NCI-H748 treated with DMSO at 0.1 percent for 48 hours (cell line): Measurements from ENCODE around the gene BPIFB2.

Experiments used
- DNase-seq: peaks from one replicate; lab custom pipeline; 2025; lab: John Stamatoyannopoulos, UW

The BPIFB2 gene

DNA sequence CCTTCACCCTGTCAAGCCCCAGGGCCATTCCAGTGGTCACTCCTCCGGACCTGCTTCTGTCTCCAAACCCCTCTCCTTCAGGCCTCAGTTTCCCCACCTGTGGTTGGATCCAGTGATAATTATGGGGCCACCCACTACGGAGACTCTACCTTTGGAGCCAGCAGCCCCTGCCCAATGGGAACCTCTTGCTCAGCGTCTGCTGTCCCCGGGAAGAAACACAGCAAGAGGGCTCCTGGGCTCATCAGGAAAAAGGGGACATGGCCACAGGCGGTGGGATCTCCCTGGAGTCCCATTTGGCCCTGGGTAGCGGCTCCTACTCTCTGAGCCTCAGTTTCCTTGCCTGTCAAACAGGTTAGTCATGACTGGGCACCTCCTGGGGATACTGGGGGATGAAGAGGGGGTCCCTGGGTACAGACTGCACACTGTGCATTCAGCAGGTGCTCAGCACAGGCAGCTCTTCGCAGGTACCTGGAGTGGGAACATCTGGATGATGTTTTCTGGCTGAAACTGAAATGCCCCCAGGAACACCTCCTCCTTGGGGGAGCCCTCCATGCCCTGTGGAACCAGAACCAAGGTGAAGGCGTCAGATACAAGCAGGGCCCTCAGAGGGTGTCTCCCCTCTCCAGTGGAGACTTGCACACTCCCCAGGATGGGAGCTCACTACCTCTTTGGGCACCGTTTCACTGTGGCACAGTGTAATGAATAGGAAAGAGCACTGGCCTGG lies 22.7 kb upstream of the BPIFB2 start:
- DNase-seq = no peak

DNA sequence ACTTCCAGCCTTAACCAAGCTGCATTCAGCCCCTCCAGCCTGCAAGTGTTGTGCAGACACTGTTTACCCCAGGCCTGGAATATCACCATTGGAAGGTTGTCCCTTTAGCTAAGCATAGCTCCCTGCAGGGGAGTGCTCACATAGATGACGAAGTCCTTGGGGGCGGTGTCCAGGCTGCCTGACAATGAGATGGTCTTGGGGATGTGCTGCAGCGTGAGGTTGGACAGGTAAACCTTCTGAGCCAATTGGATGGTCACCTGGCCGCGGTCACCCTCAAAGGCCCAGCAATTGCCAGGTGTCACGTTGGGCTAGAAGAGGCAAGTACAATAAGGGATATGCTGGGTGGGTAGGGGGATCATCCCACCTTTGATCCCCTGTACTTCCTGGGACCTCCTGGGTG lies 21.9 kb upstream of the BPIFB2 start:
- DNase-seq = no peak

DNA sequence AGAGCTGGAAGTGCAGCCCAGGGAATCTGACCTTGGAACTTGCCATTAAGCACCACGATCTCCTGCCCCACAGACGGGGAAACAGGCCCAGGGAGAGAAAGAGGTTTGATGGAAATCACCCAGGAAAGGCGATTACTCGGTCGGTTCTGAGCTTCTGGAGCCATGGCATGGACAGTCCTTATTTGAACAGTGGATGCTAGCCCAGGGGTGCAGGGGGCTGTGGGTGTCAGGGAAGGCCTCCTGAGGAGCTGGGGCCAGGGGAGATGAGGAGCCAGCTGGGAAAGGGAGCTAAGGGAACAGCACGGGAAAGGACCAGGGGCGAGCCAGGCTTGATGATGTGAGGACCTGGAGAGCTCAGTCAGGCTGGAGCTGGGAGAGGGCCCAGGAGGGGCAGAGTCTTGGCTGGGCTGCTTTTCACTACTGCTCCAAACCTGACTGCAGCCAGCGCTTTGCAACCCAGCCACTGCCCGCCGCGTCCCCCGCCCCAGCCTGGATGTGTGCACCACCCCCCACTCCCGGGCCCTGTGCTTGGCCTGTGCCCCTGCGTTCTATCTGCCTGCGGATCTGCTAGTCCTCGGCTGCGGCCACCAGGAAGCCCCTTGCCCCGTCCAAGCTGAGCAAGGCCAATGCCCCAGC lies 21.1 kb upstream of the BPIFB2 start:
- no peak for DNase-seq

DNA sequence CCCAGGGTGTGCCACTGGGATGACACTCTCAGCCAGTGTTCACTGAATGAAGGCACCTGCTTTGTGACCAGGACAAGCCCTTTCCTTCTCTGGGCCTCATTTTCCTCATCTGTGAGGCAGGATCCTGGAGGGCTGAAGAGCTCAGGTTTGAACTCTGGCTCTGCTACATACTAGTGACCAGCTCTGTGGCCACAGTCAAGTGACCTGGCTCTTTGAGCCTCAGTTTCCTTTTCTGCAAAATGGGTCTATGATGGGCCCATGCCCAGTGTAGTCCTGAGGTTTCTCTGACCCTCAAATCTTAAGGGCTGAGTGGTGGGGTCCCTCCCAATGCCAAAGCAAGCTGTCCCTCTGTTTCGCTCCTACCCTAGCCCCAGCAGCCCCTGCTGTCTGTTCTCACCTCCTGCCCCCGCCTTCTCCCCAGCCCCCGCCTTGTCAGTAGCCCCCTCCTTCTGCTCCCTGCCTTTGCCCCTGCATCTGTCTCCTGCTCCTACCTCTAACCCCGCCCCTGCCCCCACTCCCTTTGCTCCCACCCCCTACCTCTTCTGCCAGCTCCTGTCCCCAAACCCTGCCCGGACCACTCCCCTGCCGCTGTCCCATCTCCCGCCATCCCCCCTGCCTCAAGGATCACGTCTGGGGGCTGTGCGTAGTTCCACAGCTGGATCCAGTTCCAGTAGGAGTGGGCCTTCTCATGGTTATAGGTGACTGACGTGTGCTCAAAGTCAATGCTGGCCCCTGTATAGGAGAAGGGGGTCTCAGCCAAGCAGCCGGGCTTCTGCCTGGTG lies 20.3 kb upstream of the BPIFB2 start:
- no peak for DNase-seq

DNA sequence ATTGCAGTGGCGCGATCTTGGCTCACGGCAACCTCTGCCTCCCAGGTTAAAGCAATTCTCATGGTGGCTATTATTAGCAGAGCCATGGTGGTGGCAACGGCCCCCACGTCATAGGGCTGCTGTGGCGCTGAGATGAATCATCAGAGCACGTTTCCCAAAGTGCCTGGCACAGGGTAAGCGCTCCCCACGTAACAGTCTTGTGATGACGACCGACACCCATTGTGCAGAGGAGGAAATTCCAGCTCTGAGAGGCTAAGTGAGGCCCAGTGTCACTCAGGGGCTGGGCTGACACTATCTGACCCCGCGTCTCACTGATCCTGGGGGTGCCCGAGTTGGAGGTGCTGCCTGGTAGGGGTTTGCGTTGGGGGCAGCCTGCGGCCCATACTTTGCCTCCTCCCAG lies 19.5 kb upstream of the BPIFB2 start:
- DNase-seq = no peak

DNA sequence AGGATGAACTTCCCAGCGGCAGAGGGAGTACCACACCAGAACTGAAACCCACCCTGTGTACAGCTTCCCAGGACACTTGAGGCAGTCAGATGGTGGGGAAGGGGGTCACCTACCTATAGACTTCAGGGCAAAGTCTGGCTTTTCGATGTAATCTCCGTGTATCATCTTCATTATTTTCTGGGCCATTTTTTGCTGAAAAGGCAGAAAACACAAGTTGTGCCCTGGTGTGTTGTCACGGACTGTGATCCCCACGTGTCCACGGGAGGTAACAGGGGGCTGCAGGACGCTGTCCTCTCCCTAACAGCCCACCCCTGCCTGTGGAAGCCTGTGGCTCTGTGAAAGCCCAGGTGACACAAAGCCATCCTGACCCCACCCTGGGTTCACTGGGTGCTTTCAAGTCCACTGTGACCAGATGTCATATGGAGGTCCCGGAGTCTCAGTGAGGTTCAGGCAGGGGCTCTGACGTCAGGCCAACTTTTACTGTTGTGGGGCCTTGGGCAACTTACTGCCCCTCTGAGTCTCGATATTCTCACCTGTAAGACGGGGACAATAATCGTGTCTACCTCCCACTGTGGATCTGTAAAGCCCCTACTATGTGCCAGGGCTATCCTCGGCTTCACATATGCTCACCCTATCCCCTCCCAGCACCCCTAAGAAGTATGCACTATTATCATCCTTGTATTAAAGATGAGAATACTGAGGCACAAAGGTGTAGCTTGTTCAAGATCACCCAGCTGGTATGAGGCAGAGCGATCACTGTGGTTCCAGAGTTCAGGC lies 17.8 kb upstream of the BPIFB2 start:
- DNase-seq = no peak

DNA sequence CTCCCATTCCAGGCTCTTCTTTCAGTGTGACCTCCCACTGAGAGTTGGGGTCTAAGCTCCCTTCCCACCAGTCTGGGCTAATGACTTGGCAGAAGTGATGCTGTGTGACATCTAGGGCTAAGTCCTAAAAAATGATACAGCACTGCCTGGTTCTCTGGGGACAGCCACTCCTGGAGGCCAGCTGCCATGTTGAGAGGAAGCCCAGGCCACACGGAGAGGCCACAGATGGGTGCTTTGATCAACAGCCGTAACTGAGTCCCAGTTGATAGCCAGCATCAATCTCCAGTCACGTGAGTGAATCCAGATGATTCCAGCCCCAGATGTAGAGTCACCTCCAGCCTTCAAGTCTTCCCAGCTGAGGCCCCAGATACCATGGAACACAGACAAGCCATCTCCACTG lies 17.1 kb upstream of the BPIFB2 start:
- no peak for DNase-seq

DNA sequence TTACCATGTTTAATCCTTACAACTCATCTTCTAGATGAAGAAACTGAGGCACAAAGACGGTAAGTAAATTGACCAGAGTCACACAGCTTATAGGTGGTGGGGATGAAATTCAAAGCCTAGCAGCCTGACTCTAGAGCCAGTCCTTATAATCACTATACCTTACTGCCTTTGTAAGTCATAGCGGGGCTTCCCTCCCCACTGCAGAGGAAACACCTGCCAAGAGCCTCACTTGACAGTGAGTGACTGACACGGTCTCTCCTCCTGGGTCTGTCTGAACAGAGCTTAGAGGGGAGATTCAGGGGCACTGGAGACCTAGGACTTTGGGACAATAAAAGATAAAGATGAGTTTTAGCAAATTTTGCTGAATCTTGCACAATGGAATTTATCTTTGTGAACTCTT lies 16.1 kb upstream of the BPIFB2 start:
- no peak for DNase-seq

DNA sequence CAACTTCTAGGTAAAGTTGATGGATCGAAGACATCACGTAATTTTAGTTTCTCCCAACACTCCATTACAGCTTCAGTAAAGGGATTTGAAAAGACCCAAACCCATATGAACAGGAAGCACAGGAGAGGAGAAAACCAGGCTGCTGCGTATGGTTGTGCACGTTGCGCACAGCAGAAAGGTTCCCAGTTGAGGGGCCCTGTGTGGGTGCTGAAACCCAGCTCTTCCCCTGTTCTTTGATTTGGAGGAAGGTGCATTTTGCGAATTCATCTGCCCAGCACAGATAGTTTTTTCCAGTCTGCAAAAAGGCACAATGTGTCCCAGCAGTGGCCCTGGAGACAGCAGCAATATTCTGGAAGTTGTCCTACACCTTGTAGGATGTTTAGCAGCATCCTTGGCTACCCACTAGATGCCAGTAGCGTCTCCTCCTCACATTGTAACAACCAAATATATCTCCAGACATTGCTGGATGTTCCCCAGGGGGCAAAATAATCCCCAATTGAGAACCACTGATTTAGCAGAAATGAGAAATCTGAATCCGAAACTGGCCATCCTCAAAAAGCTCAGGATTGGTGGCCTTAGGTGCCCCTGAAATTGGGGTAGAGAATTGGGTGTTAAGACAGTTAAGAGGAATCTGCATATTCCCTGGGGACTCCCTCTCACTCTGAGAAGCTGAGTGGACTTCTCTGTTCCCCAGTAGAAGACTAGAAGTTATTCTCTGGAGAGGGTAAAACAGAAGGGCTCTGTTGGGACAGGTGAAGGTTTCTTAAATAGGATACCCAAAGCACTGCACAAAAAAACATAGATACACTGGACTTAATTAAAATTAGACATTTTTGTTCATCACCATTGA lies 15.5 kb upstream of the BPIFB2 start:
- no peak for DNase-seq

DNA sequence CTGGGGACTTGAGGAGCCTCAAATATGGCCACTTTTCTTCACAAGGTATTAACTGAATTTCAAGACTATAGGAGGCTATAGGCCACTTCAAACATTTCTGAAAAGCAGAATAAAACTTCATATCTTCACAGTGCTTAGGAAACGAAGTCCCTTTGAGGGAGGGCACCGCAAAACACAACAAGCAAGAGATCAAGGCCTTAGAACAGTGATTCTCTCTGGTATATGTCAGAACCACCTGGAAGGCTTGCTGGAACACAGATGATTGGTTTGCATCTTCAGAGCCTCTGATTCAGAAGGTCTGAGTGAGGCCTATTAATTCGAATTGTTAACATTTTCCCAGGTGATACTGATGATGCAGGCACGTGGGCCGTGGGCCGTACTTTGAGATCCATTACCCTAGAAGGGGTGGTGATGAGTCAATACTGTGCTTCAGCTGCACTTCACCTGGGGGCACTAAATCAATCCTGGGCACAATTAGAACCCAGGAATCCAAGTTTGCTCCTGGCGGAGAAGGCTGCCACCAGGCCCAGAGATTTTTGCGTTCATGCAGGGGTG lies 13.9 kb upstream of the BPIFB2 start:
- no peak for DNase-seq

DNA sequence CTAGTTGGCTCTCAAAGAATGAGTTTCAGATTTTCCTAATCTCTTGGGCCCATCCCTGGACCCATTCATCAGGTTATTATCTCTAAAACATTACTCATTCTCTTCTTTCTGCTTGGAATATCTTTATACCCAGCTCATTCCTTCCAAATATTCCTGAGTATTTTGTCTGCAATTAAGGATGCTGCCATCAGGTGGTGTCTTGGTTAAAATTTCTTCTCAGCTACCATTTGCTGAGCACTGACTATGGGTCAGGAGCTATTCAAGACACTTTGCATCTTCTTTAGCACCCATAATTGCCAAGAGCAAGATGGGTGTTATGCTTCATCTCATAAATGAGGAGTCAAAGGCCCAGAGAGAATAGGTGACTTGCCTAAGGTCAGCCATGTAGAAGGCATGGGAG lies 11.7 kb upstream of the BPIFB2 start:
- no peak for DNase-seq

DNA sequence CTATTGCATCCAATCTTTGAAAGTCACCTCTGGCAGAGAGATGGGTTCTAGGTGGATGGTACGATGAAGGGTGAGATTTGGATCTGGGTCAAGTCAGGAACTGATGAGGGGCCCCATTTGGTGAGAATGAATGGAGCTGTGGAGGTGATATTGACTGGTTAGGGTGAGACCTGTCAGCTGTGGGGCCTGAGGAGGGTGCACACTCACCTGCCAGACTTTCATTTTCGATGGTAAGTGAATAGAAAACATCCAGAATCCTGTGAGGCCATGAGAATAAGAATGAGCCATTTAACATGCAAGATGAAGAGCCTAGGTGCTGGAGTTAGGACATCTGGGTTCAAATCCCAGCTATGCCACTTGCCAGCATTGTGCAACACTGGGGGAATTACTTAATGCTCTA lies 10.1 kb upstream of the BPIFB2 start:
- no peak for DNase-seq

DNA sequence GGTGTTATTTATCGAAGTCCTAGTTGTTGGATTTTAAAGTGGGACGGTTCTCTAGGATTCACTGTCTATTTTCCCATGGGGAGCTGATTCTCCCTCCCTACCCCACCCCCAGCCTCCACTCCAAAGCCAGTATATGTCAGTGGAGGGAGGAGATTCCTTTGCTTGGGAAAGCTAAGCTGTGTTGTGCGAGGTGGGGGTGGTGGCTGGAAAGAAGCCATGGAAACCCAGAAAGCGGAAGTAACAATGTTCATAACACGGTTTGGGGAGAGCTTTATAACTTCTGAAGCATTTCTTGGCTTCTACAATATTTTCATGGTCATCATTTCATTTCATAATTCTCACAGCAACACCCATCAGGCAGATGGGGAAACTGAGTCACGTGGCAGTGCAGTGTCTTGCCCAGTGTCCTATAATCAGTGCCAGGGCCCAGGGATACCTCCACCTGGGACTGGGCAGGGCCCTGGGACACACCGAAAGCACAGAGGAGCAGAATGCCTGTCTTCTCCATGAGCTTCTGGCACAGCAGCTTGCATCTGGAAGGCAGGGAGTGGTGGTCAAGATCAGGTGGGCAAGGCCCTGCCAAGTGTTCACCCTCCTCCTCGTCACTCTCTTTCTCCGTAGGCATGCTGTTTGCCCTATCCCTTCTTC lies 7.8 kb upstream of the BPIFB2 start:
- DNase-seq = no peak

DNA sequence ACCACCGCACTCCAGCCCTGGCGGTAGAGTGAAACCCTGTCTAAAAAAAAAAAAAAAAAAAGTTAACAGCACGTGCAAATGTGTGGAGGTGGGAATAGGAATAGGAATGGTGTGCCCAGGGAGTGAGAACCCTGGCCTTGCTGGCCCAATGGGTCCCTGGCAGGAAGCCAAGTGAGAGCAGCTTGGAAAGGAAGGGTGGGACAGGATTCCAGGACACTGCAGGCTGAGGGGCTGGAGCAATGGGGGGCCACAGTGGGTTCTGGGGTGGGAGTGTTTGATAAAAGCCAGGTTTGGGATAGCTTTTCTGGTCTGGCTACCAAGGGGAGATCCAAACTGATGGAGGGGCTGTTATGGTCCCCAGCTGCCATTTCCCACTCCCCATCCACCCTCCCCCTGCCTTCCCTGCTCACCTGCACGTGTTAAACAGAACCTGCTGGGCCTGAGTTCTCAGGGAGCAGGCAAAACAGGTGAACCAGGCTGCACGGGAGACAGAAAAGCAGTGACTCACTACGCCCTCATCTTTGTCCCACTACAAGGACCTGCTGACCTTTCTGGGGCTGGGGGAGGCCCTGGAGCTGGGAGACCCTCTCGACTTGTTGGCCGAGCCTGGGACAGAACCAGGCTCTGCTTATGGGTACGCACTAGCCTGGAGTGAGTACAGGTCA lies 6.6 kb upstream of the BPIFB2 start:
- DNase-seq = no peak

DNA sequence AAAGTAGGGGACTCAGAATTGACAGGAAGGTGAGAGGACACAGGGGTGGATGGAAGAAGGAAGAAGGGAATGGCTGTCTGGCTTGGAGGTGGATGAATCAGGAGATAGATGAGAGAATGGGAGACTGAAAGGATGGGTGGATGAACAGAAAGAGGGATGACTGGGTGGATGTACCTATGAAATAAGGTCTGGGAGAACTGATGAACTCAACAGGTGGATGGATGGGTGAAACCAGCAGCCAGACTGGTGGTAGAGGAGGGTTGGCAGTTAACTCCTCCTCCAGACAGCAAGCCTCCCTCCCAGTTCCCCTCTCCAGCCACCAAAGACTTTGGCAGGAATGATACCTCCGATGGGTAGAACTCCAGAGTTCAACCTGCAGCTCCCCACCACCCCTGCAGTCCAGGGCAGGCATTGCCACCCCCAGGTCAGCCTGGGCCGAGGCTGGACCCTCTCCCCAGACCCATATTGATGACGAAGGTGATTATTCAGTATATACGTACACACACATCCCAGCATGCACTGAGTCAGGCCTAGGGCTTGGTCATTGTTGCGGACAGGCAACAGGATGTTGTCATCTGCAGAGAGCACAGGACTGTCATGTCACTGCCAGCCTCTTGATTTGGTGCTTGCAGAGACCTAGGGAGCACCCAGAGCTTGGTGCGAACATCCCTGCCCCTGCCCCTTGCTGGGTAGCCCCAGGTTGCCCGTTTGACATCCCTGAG lies 5.3 kb upstream of the BPIFB2 start:
- no peak for DNase-seq

DNA sequence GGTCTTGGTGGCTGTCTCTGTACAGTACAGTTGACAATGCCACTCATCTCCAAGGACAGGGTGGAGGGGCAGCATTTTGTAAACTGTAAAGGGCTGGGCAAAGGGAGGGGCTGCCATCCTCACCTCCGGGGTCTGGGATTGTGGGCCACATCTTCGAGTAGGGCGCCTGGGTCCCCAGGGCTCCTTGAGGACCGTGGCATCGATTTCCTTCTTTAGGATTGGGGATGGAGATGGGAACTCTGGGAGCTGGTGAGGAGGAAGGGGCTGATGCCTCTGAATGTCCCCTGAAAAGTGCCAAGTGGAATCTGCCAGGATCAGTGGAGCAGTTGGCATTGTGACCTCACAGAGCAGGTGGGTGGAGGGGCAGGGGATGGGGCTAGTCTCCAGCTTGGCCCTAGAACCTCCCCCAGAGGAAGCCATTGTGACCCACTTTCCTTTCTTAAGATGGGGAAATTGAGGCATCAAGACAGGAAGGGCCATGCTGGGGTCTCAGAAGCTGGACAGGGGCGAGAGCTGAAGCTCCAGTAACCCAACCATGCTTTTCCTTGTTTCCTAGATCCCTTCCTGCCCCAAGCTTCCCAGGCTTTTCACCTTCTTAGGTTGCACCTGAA lies 3.3 kb upstream of the BPIFB2 start, which contains the start of gene SUN5:
SUN5 (minus strand) TSS at position 293 of the 611 bp plus-strand sequence; CDS start at position 200, 93 bp downstream.
- DNase-seq = no peak

DNA sequence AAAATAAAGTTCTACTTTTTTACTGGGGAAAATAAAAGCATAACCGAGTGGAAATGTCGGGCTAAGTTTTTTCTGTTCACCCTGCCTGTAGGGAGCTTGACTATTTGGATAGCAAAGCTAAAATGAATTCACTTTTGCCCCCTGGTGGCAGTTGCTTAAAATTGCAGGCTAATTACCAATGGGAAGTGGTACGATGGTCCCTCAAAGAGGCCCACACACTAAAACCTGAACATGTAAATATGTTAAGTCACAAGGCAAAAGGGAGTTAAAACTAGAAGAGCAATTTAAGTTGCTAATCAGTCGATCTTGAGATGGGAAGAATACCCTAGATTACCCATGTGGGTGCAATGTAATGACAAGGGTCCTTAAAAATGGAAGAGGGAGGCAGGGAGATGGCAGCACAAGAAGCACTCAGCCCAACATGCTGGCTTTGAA lies 2.4 kb upstream of the BPIFB2 start:
- no peak for DNase-seq

DNA sequence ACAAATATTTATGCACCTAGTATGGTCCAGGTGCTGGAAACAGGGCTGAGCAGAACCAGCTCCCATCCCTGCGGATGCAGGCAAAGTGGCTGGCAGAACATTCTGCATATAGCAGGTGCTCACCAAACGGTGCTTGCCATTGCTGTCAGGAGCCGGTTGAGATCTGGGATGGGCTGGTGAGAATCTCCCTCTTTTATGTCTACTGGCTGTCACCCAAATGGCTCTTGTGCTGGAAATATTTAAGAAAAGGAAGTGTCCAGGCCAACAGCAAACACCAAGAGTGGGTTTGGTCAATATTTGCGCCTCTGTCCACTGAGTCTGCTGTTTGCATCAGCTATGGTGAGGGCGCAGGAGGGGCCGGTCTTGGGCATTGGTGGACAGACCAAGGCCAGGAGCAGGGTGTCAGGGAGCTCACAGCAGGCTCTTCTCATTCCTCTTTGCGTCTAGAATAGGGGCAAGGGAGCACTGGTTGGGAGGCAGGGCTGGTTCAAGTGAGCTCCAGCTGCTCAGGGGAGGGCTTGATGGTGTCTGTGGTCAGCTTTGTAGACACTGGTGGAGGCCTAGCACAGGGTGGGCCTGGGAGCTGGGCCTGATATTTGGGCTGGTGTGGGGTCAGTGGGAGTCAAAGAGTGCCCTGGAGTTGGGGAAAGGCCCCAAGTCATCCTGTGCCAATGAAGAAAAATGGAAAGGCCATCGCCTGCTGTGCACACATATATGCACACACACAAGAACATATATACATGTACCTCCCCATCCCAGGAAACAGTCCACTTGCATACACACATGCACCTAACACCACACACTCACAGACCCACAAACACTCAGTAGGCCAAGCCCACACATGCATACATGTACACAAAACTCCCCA lies 1.4 kb upstream of the BPIFB2 start:
- no peak for DNase-seq
